DMS153 (cell line): Measurements from ENCODE around the gene PRKN.
"Not testable (repeated sequence)": the region's sequence is repeated elsewhere in the genome, so short reads cannot be mapped to it uniquely, and the experiment has no call there.

Source experiments
- DNase-seq: peaks from one replicate; lab custom pipeline; 2025; lab: John Stamatoyannopoulos, UW

PRKN gene

DNA sequence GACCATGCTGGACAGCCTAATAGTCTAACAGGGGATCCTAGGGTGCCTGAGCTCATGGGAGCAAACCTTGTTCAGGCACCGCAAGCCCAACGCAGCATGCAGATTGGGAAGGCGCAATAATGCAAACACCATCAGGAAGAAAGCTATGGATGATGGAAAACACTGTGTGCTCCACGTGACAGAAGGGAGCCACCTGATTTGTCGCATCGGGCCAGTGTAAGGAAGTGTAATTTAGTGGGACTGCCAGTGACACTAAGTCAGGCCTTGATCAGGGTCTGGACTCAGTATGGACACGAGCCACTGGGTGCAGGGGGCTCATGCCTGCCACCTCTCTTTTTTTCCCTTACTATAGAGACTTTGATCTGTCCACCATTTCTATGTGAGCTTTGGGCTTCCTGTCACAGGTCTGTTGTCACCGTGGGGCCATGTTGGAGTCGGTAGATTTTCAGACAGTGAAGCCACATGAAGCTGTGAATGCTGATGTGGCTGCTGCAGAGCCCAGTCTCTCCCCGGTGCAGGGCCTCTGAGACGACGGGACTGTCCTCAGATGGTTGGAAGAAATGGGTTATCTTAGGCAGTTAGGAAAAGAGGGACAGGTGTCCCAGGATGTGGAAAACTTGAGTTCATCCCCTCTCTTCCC is 1379.5 kb downstream of the PRKN start:
- DNase-seq: no peak

DNA sequence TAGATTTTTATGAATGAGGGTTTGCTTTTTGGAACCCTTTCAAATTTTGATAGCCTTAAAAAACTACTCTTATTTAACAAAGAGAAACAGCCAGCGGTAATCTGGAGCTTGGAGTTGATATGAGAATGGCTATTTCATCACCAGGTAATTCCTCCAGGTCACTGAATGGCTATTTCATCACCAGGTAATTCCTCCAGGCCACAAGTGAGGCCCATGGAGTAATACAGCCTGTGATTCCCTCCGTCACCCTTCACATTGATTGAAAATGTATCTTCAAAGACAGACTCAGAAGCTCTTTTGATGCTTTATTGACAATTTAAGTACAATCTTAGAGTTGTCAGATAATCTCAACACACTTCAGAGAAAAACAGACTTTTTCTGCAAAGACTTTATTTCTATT is 1380.4 kb downstream of the PRKN start:
- DNase-seq: no peak

DNA sequence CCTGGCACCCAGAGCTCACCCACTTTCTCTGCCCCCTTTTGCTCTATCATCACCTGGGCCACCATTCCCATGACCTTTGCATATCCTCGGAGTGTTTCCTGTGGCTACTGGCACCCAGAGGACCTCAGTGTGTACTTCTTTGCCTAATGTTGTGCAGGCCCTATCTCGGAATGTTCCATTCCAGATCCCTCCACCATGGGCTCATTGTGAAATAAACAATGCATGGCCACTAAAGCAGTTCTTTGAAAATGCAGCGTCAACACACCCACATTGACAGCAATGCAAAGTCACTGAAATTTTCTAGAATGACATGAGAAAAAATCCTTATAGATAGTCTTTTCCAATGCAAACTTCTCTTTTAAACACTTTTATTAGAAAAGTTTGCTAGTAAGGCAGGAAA is 1380.8 kb downstream of the PRKN start:
- DNase-seq: no peak

DNA sequence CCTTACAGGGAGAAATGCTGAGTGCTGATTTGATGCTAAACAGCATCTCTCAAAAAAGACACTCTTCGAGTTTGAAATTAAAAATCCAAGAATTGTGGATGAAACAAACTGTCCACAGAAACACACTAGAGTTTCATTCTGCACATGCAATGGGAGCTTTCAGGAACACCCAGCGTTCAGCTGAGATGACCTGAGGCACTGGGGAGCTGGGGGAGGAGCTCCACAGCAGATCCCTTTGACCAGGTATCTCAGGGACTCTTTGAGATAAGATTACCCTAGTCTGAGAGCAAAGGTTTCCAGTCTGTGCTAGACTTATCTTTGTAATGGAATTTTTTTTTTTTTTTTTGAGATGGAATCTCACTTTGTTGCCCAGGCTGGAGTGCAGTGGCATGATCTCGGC is 1382.9 kb downstream of the PRKN start:
- DNase-seq: no peak

GRCh38 chr6:161342039-161342438 is 1385.5 kb downstream of the PRKN start:
- no peak for DNase-seq

DNA sequence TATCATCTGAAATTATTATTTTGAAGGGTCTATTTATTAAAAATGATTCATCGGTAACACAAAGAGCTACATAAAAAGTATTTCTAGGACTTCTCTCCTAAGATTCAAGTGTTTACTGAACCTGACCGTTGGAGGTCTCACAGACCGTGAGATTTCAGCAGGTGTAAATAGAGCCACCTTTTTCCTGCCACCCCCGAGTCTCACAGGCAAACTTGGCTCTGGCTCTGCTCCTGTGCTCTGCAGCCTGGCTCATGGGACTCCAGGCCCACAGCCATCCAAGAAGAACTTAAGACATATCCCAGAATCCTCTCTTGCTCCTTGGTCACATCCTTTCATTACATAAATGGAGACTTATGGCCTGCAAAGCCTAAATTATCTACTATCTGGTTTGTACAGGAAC is 1385.9 kb downstream of the PRKN start:
- DNase-seq: no peak

GRCh38 chr6:161338015-161338414 is 1389.6 kb downstream of the PRKN start:
- DNase-seq: no peak

GRCh38 chr6:161336479-161336878 is 1391.1 kb downstream of the PRKN start:
- no peak for DNase-seq

DNA sequence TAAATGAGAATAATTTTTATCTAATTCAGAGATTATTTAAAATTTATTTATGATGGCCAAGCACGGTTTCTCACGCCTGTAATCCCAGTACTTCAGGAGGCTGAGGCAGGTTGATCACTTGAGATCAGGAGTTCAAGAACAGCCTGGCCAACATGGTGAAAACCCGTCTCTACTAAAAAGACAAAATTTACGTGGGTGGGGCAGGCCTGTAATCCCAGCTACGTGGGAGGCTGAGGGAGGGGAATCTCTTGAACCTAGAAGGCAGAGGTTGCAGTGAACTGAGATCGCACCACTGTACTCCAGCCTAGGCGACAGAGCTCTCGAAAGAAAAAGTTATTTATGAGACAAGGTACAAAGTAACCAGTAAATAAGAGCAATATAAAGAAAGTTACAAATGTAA is 1394.2 kb downstream of the PRKN start:
- no peak for DNase-seq

DNA sequence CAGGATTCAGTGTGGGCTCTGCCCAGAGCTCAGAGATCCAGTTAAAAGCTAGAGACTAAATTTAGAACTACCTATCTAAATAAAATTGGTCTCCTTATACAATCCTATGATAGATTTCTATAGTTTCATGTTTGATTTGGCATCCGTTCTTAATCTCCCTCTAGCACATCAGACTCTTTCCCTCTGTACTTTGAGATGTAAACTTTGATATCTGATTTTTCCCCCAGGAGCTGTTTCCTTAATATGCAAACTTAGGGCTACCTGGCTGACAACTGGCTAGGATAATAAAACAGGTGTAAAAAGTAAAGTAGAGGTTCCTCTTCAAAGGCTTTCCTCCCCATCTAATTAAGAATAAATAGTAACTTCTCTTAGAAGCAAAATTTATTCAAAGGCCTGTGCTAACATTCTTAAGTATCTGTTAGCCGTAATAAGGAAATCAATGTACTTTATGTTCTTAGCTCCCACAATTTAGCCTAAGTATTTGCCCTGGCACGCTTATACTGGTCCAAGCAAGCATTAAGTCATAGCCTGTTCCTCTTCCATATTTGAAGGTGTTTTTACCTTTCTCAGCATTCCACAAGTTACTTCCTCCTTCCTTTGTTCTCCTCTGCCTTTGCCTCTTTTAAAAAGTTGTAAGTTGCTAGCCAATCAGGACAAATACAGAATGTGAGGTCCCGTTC is 1396.0 kb downstream of the PRKN start:
- DNase-seq: not testable (repeated sequence)

GRCh38 chr6:161327360-161327953 is 1400.1 kb downstream of the PRKN start:
- no peak for DNase-seq

DNA sequence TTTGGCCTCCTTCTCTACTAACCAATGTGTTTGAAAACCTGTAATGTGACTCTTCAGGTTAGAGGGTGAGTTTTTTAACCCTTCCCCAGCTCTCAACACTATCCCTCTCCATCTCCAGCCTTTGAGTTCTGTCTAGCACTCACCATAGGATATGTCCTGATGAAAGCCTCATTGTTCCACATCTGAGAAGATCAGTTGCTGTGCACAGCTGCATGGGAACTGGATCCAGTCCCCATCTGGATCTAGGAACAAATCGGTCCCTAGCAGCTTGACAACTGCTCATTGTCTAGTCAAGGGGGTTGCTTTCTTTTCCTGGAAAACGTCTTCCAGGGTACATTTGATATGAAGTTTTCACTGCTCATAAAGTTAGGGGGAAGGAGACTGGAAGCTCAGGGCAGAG is 1408.3 kb downstream of the PRKN start:
- no peak for DNase-seq

DNA sequence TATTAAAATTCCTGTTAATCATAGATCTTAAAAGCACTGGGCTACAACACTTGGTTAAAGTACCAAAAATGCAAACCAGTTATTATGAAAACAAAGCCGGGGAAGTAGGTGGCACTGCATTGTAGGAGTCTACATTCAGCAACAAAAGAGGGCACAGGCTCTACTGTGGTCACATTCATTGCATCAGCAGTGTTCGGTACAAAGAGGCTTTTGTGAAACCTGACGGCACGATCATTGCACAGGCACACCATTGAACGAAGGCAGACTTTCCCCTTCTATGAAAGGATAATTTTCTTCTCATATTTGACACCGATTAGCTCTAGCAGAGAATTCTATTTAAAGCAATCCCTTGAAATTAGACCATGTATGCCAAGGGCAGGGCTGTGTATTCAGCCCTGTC is 1409.1 kb downstream of the PRKN start:
- no peak for DNase-seq

GRCh38 chr6:161316531-161316930 is 1411.0 kb downstream of the PRKN start:
- no peak for DNase-seq

DNA sequence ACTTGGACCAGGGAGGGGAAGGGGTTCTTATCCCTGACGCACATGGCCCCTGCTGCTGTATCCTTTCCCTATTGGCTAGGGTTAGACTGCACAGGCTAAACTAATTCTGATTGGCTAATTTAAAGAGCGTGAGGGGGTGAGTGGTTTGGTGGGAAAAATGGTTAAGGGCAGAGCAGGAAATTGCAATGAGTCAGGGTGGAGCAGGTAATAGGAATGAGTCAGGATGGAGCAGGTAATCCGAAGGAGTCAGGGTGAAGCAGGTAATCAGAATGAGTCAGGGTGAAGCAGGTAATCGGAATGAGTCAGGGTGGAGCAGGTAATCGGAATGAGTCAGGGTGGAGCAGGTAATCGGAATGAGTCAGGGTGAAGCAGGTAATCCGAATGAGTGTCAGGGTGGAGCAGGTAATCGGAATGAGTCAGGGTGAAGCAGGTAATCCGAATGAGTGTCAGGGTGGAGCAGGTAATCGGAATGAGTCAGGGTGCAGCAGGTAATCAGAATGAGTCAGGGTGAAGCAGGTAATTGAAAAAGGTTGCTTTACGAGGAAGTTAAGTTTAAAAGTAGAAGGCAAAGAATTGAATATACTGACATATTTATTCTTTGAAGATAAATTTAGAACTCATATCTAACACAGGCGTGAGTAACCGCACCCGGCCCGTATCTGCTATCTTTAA is 1412.2 kb downstream of the PRKN start:
- not testable (repeated sequence) for DNase-seq

DNA sequence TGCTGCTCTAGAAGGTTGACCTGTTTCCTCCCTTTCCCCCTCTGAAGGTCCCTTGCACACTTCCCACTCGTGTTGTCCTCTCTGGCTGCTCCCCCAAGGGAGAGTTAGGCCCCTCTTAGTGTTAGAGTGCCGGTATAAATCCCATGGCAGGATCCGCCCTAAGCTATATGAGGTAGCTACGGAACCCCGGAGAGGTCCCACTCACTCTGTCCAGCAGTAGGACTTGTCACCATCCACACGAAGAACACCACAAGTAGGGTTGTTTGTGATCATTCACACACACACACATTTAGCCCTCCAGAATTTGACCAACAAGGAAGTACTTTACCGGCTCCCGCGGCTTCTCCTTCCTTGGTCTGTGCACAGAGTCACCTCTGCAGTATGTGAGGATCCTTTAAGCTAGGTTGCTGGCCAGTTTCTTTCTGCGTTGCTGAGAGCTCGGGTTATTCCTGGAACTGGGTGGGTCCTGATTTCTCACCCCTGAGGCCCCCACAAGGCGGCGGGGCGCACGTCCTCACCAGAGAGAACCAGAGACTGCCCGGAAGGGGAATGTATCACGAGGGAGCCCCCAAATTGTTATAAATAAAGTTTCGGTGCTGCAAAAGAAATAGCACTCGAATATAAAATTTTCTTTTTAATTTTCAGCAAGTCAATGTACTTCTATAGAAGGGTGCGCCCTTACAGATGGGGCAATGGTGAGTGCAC is 1412.9 kb downstream of the PRKN start:
- not testable (repeated sequence) for DNase-seq

DNA sequence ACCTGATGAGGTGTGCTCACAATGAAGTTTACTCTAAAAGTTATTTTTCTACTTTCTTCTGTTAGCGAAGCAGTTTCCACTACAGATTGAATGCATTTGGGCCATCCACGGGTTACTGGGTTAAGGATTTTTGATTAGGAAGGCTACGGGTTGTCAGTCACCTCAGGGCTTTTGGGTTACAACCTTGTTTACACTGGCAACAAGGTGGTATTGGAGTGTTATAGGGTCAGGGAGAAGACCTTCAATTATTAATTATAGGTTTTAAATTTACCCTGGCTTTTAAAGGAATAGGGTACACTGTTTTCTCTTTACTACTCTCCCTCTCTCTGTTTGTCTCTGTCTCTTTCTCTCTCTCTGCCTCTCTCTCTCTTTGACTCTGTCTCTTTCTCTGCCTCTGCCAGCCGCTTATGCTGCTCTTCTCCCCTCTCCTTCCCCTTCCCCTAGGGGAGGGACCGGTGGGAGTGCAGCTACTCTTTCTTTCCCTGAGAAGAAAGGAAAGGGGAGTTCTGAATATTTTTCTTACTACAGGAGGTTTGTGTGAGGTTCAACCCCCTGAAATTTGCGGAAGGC is 1413.5 kb downstream of the PRKN start:
- no peak for DNase-seq

- DNase-seq: not testable (repeated sequence)
Observed at GRCh38 chr6:161313475-161313874, 1414.1 kb downstream of the PRKN start.

- not testable (repeated sequence) for DNase-seq
Observed at GRCh38 chr6:161309774-161310173, 1417.8 kb downstream of the PRKN start.

- DNase-seq: no peak
Observed at GRCh38 chr6:161308075-161308655, 1419.4 kb downstream of the PRKN start.

DNA sequence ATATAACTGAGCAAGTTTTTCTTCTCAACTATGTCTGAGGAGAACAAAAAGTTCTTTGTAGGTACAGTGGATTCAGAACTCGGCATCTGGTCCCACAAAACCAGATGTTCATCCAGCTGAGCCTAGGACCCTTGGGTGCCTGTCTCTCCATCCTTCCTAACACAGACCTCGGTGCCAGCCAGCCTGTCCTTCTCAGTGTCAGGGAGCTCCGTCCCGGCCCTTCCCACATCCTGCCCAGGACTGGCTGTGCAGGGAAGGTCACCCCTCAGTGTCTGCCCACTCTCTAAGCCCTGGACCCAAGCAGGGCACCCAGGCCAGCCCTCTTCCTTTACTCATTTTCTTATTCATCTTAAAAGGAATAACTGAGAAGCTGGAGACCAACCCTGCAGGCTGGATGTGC is 1421.7 kb downstream of the PRKN start:
- DNase-seq: no peak
